Peyer's patch (tissue), 4 donors: ENCODE results near the gene CMTM4. TPM values are rescaled to one million over a fixed set of nuclear protein-coding genes. Genes with fewer than 3 reads are reported as not detected.

Experiments
- DNase-seq, 3 donors: peaks; one replicate each; pipeline ENCODE4 v3.0.0-alpha.2; 2017 to 2019
- H3K27ac ChIP-seq, 4 donors: fragments of 200-600 bp; sonication (generic); one replicate each; pipeline ENCODE4 v1.5.1; 2016 to 2019
- H3K27me3 ChIP-seq, 2 donors: fragments of 200-600 bp; sonication (generic); one replicate each; pipeline ENCODE4 v1.5.1; 2019
- H3K36me3 ChIP-seq, 3 donors: fragments of 200-600 bp; sonication (generic); one replicate each; pipeline ENCODE4 v1.5.1; 2016 to 2019
- H3K4me1 ChIP-seq, 4 donors: fragments of 200-600 bp; sonication (generic); one replicate each; pipeline ENCODE4 v1.5.1; 2016 to 2019
- H3K4me3 ChIP-seq, 4 donors: fragments of 200-600 bp; sonication (generic); 1 replicate in 3 of 4; 2 replicates in 1 of 4; pipeline ENCODE4 v1.5.1; 2016 to 2019; ENCODE audit warnings: mild to moderate bottlenecking in 1 of 4
- H3K9me3 ChIP-seq, 4 donors: fragments of 200-600 bp; sonication (generic); one replicate each; pipeline ENCODE4 v1.5.1; 2016 to 2019; ENCODE audit warnings: mild to moderate bottlenecking in 1 of 4
- POLR2A ChIP-seq, 2 donors: fragments of 450-650 bp; IDR thresholded peaks; one replicate each; pipeline ENCODE4 v1.5.1; 2017; ENCODE audit warnings: antibody characterized with exemption in 2 of 2, mild to moderate bottlenecking in 2 of 2, moderate library complexity in 2 of 2
- total RNA-seq, 4 donors: library from RNA; depleted of rRNA; stranded (reverse); fragments of >200 nt; gene quantifications; one replicate each; pipeline ENCODE4 v1.1.0, GENCODE V29; 2016
- TF ChIP-seq, protein P1 (sequence below), 6 experiments: fragments of 450-650 bp in 4 of 6; fragments of 200-600 bp in 2 of 6; sonication (generic) in 1 of 6; IDR thresholded peaks; one replicate each; pipeline ENCODE4 v1.5.1; 2017 to 2019; ENCODE audit warnings: antibody characterized with exemption in 6 of 6, mild to moderate bottlenecking in 3 of 6, moderate library complexity in 1 of 6

CMTM4 gene
- total RNA-seq, 4 donors from 2014 or later, result 33.8 to 116 (median 101) TPM

DNA sequence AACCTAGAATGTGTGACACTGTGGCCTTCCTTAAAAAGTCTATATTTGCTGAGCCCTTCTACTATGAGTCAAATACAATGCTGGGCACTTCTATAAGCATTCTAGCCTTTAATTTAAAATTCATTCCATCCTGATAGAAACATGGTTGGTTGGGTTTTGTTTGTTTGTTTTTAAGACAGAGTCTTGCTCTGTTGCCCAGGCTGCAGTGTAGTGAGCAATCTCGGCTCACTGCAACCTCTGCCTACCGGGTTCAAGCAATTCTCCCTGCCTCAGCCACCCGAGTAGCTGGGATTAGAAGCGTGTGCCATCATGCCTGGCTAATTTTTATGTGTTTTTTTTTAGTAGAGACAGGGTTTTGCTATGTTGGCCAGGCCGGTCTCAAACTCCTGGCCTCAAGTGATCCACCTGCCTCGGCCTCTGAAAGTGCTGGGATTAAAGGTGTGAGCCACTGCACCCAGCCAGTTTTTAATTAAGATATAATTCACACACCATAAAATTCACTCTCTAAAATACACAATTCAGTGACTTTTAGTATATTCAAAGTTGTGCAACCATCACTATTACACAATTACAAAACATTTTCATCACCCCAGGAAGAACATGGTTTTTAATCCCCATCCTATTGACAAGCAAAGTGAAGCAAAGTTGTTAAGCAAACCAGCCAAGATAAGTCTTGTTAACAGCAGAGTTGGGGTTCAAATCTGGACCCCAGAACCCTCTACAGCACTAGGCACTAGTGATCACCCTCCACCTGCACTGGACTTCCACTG, 42.8 kb downstream of the CMTM4 start:
- H3K27me3 ChIP-seq, result no peaks in the 10 kb centered on the region
- H3K36me3 ChIP-seq, result no peaks in the 10 kb centered on the region
- no peak for TF ChIP-seq POLR2A (IDR thresholded peaks at IDR 0.05)
- TF ChIP-seq, protein P1, sequence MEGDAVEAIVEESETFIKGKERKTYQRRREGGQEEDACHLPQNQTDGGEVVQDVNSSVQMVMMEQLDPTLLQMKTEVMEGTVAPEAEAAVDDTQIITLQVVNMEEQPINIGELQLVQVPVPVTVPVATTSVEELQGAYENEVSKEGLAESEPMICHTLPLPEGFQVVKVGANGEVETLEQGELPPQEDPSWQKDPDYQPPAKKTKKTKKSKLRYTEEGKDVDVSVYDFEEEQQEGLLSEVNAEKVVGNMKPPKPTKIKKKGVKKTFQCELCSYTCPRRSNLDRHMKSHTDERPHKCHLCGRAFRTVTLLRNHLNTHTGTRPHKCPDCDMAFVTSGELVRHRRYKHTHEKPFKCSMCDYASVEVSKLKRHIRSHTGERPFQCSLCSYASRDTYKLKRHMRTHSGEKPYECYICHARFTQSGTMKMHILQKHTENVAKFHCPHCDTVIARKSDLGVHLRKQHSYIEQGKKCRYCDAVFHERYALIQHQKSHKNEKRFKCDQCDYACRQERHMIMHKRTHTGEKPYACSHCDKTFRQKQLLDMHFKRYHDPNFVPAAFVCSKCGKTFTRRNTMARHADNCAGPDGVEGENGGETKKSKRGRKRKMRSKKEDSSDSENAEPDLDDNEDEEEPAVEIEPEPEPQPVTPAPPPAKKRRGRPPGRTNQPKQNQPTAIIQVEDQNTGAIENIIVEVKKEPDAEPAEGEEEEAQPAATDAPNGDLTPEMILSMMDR (IDR thresholded peaks at IDR 0.05), result no peak
- no peak for DNase-seq
- no peak overlapping the region for H3K4me3 ChIP-seq
- no peak overlapping the region for H3K27ac ChIP-seq
- H3K4me1 ChIP-seq, result peaks cover 0 to 9% (median 0%) of the 10 kb centered on the region in 4 donors
- no peaks in the 10 kb centered on the region for H3K9me3 ChIP-seq

DNA sequence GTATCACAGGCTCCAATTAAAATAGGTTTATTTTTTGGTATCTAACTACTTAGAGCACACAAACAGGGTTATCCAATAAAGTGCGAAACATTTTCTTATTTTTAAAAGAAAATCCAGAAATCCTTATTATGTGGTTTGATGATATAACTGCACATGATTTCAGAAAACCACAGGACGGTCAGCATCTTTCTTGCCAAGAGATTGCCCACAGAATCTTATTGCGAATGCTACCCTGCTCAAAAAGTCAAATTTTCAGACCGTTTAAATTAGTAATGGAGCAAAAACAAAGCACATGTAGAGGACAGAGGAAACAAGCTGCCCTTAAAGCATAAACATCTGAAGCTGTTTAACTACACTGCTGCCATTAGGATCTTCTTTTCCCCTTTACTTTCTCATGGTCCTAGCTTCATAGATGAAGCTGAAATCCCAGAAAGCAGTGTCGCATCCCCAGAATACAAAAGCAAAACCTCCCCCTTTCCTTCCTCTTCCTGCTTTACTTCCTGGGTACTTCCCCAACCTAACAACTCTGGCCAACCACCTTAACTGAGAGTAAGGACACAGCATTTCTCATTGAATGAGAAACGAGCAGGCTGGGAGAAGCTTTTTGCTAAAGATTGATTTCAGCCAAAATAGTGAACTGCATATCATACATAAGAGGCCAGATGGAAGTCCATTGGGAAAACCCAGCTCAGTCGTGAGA, 43.7 kb downstream of the CMTM4 start:
- Histone ChIP-seq H3K4me3 (no peak overlapping the region), H3K27ac (no peak overlapping the region), H3K9me3 (no peaks in the 10 kb centered on the region), H3K4me1 (peaks cover 0 to 9% (median 0%) of the 10 kb centered on the region in 4 donors), H3K36me3 (no peaks in the 10 kb centered on the region), H3K27me3 (no peaks in the 10 kb centered on the region)
- TF ChIP-seq, protein P1 (IDR thresholded peaks at IDR 0.05), result no peak
- TF ChIP-seq POLR2A (IDR thresholded peaks at IDR 0.05), result no peak
- DNase-seq, result no peak

DNA sequence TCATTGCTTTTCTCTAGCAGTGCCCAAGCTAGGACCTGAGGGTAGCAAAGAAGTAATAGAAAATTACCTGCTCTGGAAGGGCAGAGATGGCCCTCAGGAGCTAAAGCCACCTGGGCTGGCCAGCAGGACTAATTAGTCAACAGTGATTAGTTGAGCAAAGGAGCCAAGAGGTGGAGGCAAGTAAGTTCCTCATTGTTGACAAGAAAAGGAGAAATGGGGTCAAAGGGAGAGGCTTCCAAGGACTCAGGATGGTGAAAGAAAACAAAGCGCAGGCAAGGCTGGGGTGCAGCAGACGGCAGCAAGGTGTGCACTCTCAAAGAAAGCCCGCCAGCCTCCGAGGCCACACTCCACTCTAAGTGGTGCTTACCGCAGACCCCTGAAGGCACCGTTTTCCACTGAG, 44.6 kb downstream of the CMTM4 start:
- Histone ChIP-seq H3K27ac (no peak overlapping the region), H3K4me1 (peaks cover 0 to 9% (median 0%) of the 10 kb centered on the region in 4 donors), H3K36me3 (no peaks in the 10 kb centered on the region), H3K27me3 (no peaks in the 10 kb centered on the region), H3K4me3 (no peak overlapping the region), H3K9me3 (no peaks in the 10 kb centered on the region)
- no peak for DNase-seq
- TF ChIP-seq, protein P1 (IDR thresholded peaks at IDR 0.05), result no peak
- no peak for TF ChIP-seq POLR2A (IDR thresholded peaks at IDR 0.05)

DNA sequence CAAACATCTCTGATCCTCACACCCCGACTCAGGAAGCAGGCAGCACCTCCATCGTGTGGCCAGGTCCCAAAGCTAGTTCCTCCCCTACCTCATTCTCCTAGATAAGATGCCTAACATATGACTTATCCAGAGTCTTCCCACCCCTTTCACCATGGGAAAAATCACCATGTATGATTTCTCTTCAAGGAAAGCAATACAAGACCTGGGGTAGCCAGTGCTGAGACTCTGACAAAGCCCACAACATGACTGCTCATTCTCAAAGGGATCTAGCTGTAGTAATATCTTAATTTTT, 45.1 kb downstream of the CMTM4 start:
- no peaks in the 10 kb centered on the region for H3K27me3 ChIP-seq
- DNase-seq, result no peak
- TF ChIP-seq POLR2A (IDR thresholded peaks at IDR 0.05), result no peak
- TF ChIP-seq, protein P1 (IDR thresholded peaks at IDR 0.05), result no peak
- no peak overlapping the region for H3K27ac ChIP-seq
- no peak overlapping the region for H3K4me3 ChIP-seq
- H3K4me1 ChIP-seq, result peaks cover 0 to 9% (median 0%) of the 10 kb centered on the region in 4 donors
- H3K9me3 ChIP-seq, result no peaks in the 10 kb centered on the region
- H3K36me3 ChIP-seq, result no peaks in the 10 kb centered on the region

DNA sequence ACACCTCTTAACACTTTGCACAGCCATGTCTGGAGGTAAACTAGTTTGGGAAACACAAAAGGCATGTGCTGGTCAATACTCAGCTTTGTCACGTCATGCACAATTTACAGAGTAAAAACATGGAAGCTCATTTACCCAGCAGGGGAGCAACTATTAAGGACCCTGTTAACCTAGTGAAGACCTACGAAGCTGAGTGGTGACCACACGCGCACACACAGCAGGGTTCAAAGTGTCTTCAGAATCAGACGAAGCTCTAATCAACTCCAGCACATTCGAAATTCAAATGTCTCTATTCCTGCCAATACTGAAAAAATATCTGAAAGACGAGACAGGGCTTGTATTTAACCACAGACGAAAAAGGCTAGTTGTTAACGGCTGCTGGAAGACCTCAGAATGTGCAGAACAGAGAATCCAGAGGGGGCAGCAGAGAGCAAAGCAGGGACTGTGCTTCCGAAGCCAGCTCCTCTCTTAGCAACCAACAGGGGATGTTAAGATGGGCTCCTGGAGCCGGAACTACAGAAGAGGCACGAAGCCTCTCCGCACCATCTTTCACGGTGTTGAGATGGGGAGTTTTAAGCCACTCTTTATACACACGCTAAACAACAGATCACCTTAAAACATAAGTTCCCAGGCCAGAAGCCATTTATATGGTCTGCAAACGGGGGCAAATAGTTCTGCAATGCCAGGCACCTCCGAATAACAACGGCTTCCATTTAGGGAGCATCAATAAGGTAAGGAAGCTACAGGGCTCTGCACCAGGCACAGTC, 45.7 kb downstream of the CMTM4 start:
- TF ChIP-seq POLR2A (IDR thresholded peaks at IDR 0.05), result no peak
- TF ChIP-seq, protein P1 (IDR thresholded peaks at IDR 0.05), result peak; percentile 76 to 92 (median 84)
- DNase-seq, result peak; percentile 61 to 91 (median 72)
- no peak overlapping the region for H3K4me3 ChIP-seq
- H3K9me3 ChIP-seq, result no peaks in the 10 kb centered on the region
- no peaks in the 10 kb centered on the region for H3K36me3 ChIP-seq
- no peaks in the 10 kb centered on the region for H3K27me3 ChIP-seq
- H3K27ac ChIP-seq, result no peak overlapping the region
- H3K4me1 ChIP-seq, result peaks cover 0 to 9% (median 0%) of the 10 kb centered on the region in 4 donors
